Measurements from ENCODE around the gene SH3RF3.

DNA sequence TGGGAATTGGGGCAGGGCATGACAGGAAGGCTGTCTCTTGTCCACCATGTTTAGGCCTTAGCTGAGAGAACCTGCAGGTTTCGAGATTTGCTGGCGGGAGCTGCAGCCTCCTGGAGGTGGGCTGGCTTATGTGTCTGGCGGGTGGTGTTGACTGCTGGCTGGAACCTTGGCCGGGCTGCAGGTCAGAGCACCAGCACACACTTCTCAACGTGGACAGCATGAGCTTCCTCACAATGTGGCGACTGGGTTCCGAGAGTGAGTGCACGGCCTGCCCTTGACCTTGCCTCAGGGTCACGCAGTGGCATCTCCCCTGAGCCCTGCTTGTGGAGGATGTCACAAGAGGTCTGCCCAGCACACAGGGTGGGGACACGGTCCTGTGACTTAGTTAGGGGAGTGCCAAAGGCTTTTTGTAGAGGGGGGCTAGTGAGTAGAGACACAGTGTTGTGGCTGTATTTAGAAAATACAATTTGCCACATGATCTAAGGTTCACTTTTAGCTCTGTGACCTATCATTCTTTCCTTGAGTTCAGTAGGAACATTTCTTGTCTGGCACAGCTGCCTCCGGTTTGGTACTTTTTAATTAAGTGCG lies 350.0 kb downstream of the SH3RF3 start:
- TF ChIP-seq EZH2 (IDR thresholded peaks at IDR 0.05) (no peak), EZH2phosphoT487 (IDR thresholded peaks at IDR 0.05) (no peak)
- TF ChIP-seq, protein P1, sequence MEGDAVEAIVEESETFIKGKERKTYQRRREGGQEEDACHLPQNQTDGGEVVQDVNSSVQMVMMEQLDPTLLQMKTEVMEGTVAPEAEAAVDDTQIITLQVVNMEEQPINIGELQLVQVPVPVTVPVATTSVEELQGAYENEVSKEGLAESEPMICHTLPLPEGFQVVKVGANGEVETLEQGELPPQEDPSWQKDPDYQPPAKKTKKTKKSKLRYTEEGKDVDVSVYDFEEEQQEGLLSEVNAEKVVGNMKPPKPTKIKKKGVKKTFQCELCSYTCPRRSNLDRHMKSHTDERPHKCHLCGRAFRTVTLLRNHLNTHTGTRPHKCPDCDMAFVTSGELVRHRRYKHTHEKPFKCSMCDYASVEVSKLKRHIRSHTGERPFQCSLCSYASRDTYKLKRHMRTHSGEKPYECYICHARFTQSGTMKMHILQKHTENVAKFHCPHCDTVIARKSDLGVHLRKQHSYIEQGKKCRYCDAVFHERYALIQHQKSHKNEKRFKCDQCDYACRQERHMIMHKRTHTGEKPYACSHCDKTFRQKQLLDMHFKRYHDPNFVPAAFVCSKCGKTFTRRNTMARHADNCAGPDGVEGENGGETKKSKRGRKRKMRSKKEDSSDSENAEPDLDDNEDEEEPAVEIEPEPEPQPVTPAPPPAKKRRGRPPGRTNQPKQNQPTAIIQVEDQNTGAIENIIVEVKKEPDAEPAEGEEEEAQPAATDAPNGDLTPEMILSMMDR (IDR thresholded peaks at IDR 0.05): no peak
